Stomach (tissue), 9 donors: ENCODE results near the gene MANBA. TPM values are rescaled to one million over a fixed set of nuclear protein-coding genes. Genes with fewer than 3 reads are reported as not detected.

Source experiments
- DNase-seq, 2 donors: peaks; one replicate each; pipeline versions ENCODE4 v3.0.0 to v3.0.0-alpha.2; 2013 to 2019
- H3K27ac ChIP-seq, 5 donors: fragments of 200-600 bp in 4 of 5; sonication (generic) in 4 of 5; one replicate each; pipeline ENCODE4 v1.5.1; 2013 to 2019; ENCODE audit warnings: mild to moderate bottlenecking in 1 of 5, moderate library complexity in 1 of 5
- H3K27me3 ChIP-seq, 3 donors: fragments of 200-600 bp; sonication (generic); one replicate each; pipeline ENCODE4 v1.5.1; 2017 to 2019; ENCODE audit warnings: mixed run types in 1 of 3
- H3K36me3 ChIP-seq, 4 donors: fragments of 200-600 bp; sonication (generic); 1 replicate in 3 of 4; 2 replicates in 1 of 4; pipeline ENCODE4 v1.5.1; 2016 to 2019
- H3K4me1 ChIP-seq, 4 donors: fragments of 200-600 bp; sonication (generic); one replicate each; pipeline ENCODE4 v1.5.1; 2016 to 2019
- H3K4me3 ChIP-seq, 4 donors: fragments of 200-600 bp; sonication (generic) in 3 of 4; one replicate each; pipeline ENCODE4 v1.5.1; 2016 to 2019; ENCODE audit warnings: mild to moderate bottlenecking in 1 of 4
- H3K9me3 ChIP-seq, 4 donors: fragments of 200-600 bp; sonication (generic); one replicate each; pipeline ENCODE4 v1.5.1; 2016 to 2019
- CTCF ChIP-seq, 7 experiments: fragments of 450-650 bp in 4 of 7; fragments of 200-600 bp in 3 of 7; sonication (generic) in 3 of 7; IDR thresholded peaks; one replicate each; pipeline ENCODE4 v1.5.1; 2016 to 2019; ENCODE audit warnings: antibody characterized with exemption in 7 of 7, control low read depth in 2 of 7, mild to moderate bottlenecking in 1 of 7
- EP300 ChIP-seq: sonication (generic); formaldehyde crosslinking; IDR thresholded peaks from one replicate; pipeline ENCODE4 v1.6.1; 2017; ENCODE audit warnings: antibody characterized with exemption
- POLR2A ChIP-seq, 4 donors: fragments of 450-650 bp; IDR thresholded peaks; one replicate each; pipeline ENCODE4 v1.6.1; 2016; ENCODE audit warnings: antibody characterized with exemption in 4 of 4, control low read depth in 2 of 4, mild to moderate bottlenecking in 1 of 4, moderate library complexity in 1 of 4
- POLR2AphosphoS5 ChIP-seq, 3 donors: sonication (generic); formaldehyde crosslinking; IDR thresholded peaks; one replicate each; pipeline ENCODE4 v1.6.1; 2016; ENCODE audit warnings: antibody characterized with exemption in 3 of 3
- WGBS, 5 donors: extraction: QIAGEN DNeasy Blood & Tissue Kit in 3 of 5; methylation state at CpG; one replicate each; pipeline versions ENCODE4 v1.1.5 to v1.1.7; 2013 to 2018; 5-methylcytosine and 5-hydroxymethylcytosine counted together
- intact Hi-C: fragments of 100-400 bp; cut with DNase I; formaldehyde crosslinking; loops from one replicate; pipeline ENCODE4 v1.15.1; 2023; ENCODE audit warnings: low total_unique reads
- polyA plus RNA-seq, 3 donors: library from polyadenylated mRNA; stranded (reverse); fragments of 200-250 nt; gene quantifications; one replicate each; pipeline ENCODE4 v1.2.3, GENCODE V29; 2013
- total RNA-seq, 5 donors: library from RNA; depleted of rRNA; stranded (reverse); fragments of >200 nt; gene quantifications; one replicate each; pipeline versions ENCODE4 v1.1.0 to v1.2.3, GENCODE V29; 2014 to 2016
- donor health status: healthy with polysubstance abuse.
- donor health status: Bipolar disorder and iron deficiency.
- donor health status: healthy.

The MANBA gene
- total and polyA plus RNA-seq, 8 donors: 8.4 to 69.4 (median 24.0) TPM

GRCh38 chr4:102632241-102633065 lies 128.3 kb downstream of the MANBA start:
- TF ChIP-seq POLR2AphosphoS5 (IDR thresholded peaks at IDR 0.05) (no peak), EP300 (no peak), POLR2A (IDR thresholded peaks at IDR 0.05) (no peak), CTCF (IDR thresholded peaks at IDR 0.05) (no peak)
- 56 to 69% (median 59%) methylated on average over 6 of the region's 6 CpGs for WGBS, 5 donors
- intact Hi-C loops: no loop called here

GRCh38 chr4:102631616-102632015 lies 129.2 kb downstream of the MANBA start:
- no peaks in the 10 kb centered on the region for H3K27me3 ChIP-seq
- peaks cover 0 to 18% (median 0%) of the 10 kb centered on the region in 4 donors for H3K4me1 ChIP-seq
- H3K27ac ChIP-seq: no peak overlapping the region
- 70 to 85% (median 73%) methylated on average over 7 of the region's 7 CpGs for WGBS, 5 donors
- no peak for TF ChIP-seq POLR2A (IDR thresholded peaks at IDR 0.05)
- no peak for TF ChIP-seq CTCF (IDR thresholded peaks at IDR 0.05)
- no peak for TF ChIP-seq EP300
- no peak for TF ChIP-seq POLR2AphosphoS5 (IDR thresholded peaks at IDR 0.05)
- no peaks in the 10 kb centered on the region for H3K9me3 ChIP-seq
- H3K36me3 ChIP-seq: peaks cover 3 to 49% (median 42%) of the 10 kb centered on the region in 4 donors
- H3K4me3 ChIP-seq: no peak overlapping the region
- no peak for DNase-seq
- intact Hi-C loops: no loop called here

More at GRCh38 chr4:102632241-102633065, 128.3 kb downstream of the MANBA start:
- Histone ChIP-seq H3K36me3 (peaks cover 3 to 57% (median 50%) of the 10 kb centered on the region in 4 donors), H3K4me1 (peaks cover 0 to 18% (median 0%) of the 10 kb centered on the region in 4 donors), H3K27ac (no peak overlapping the region), H3K4me3 (no peak overlapping the region), H3K27me3 (no peaks in the 10 kb centered on the region), H3K9me3 (no peaks in the 10 kb centered on the region)
- no peak for DNase-seq

- intact Hi-C loops: loop anchor here (10.0 kb wide), 2 partner anchors 175 to 375 kb away; no protein-coding TSS in a partner anchor
- Histone ChIP-seq H3K4me3 (no peak overlapping the region), H3K27me3 (no peaks in the 10 kb centered on the region), H3K9me3 (no peaks in the 10 kb centered on the region), H3K27ac (no peak overlapping the region), H3K36me3 (peaks cover 3 to 30% (median 27%) of the 10 kb centered on the region in 4 donors), H3K4me1 (peaks cover 0 to 26% (median 0%) of the 10 kb centered on the region in 4 donors)
- no peak for DNase-seq
- TF ChIP-seq CTCF (IDR thresholded peaks at IDR 0.05) (no peak), POLR2A (IDR thresholded peaks at IDR 0.05) (no peak), EP300 (no peak), POLR2AphosphoS5 (IDR thresholded peaks at IDR 0.05) (no peak)
- 86 to 92% (median 91%) methylated on average over 13 of the region's 13 CpGs for WGBS, 5 donors
Measured at GRCh38 chr4:102629673-102630072, 131.1 kb downstream of the MANBA start.

GRCh38 chr4:102627831-102628523 lies 132.8 kb downstream of the MANBA start:
- H3K27me3 ChIP-seq: no peaks in the 10 kb centered on the region
- H3K9me3 ChIP-seq: no peaks in the 10 kb centered on the region
- peaks cover 3 to 20% (median 16%) of the 10 kb centered on the region in 4 donors for H3K36me3 ChIP-seq
- WGBS, 5 donors: 46 to 58% (median 56%) methylated on average over 3 of the region's 3 CpGs
- TF ChIP-seq POLR2AphosphoS5 (IDR thresholded peaks at IDR 0.05): peak in 1 of 3 donors; percentile 26
- TF ChIP-seq POLR2A (IDR thresholded peaks at IDR 0.05): no peak
- TF ChIP-seq CTCF (IDR thresholded peaks at IDR 0.05): no peak
- no peak for TF ChIP-seq EP300
- DNase-seq: no peak
- H3K27ac ChIP-seq: no peak overlapping the region
- H3K4me1 ChIP-seq: peaks cover 0 to 26% (median 0%) of the 10 kb centered on the region in 4 donors
- intact Hi-C loops: loop anchor here (10.0 kb wide), 2 partner anchors 173 to 377 kb away; no protein-coding TSS in a partner anchor
- H3K4me3 ChIP-seq: no peak overlapping the region
